Fibroblast of lung (primary cell): ENCODE results near the gene TMEM252.

Experiments used
- EZH2 ChIP-seq: IDR thresholded peaks from 2 replicates; pipeline ENCODE4 v1.5.1; 2012; ENCODE audit warnings: low read length, control low read depth, mild to moderate bottlenecking; ENCODE audit errors: missing control alignments
- TF ChIP-seq, protein P1 (sequence below), 2 donors: IDR thresholded peaks in 1 of 2; conservative IDR thresholded peaks in 1 of 2; 1 replicate in 1 of 2; 2 replicates in 1 of 2; pipeline ENCODE4 v1.5.1; 2011 to 2012; ENCODE audit warnings: low read length in 2 of 2, control low read depth in 1 of 2, inconsistent platforms in 1 of 2, low read depth in 1 of 2, mild to moderate bottlenecking in 1 of 2

- TF ChIP-seq, protein P1, sequence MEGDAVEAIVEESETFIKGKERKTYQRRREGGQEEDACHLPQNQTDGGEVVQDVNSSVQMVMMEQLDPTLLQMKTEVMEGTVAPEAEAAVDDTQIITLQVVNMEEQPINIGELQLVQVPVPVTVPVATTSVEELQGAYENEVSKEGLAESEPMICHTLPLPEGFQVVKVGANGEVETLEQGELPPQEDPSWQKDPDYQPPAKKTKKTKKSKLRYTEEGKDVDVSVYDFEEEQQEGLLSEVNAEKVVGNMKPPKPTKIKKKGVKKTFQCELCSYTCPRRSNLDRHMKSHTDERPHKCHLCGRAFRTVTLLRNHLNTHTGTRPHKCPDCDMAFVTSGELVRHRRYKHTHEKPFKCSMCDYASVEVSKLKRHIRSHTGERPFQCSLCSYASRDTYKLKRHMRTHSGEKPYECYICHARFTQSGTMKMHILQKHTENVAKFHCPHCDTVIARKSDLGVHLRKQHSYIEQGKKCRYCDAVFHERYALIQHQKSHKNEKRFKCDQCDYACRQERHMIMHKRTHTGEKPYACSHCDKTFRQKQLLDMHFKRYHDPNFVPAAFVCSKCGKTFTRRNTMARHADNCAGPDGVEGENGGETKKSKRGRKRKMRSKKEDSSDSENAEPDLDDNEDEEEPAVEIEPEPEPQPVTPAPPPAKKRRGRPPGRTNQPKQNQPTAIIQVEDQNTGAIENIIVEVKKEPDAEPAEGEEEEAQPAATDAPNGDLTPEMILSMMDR (conservative IDR thresholded peaks at IDR 0.05 in 1 of 2, IDR thresholded peaks at IDR 0.05 in 1 of 2; ENCODE audit: low read depth in 1 of 2, low read length in 2 of 2): peak; percentile 51 to 65
- TF ChIP-seq EZH2: no peak
Measured at GRCh38 chr9:68507130-68507805, 33.4 kb downstream of the TMEM252 start.
